Heart left ventricle (tissue), 16 donors: ENCODE results near the gene PTGS1. TPM values are rescaled to one million over a fixed set of nuclear protein-coding genes. Genes with fewer than 3 reads are reported as not detected.

ENCODE experiments used
- ATAC-seq, 4 donors: fragments of 200-7000 bp; cut with Tn5 transposase; one replicate each; pipeline ENCODE4 v1.9.1; 2020 to 2022; ENCODE audit warnings: moderate library complexity in 4 of 4, mild to moderate bottlenecking in 3 of 4, moderate number of reproducible peaks in 1 of 4
- DNase-seq, 5 donors: peaks; one replicate each; pipeline ENCODE4 v3.0.0-alpha.2; 2020
- H3K27ac ChIP-seq, 12 donors: fragments of 200-600 bp; sonication (generic) in 4 of 12; one replicate each; pipeline versions ENCODE4 v1.5.0 to v1.8.0; 2016 to 2022; ENCODE audit warnings: mild to moderate bottlenecking in 2 of 12
- H3K27me3 ChIP-seq, 9 donors: fragments of 200-600 bp; sonication (generic) in 2 of 9; one replicate each; pipeline versions ENCODE4 v1.5.1 to v1.8.0; 2016 to 2022; ENCODE audit warnings: mild to moderate bottlenecking in 3 of 9
- H3K36me3 ChIP-seq, 9 donors: fragments of 200-600 bp; sonication (generic) in 2 of 9; one replicate each; pipeline versions ENCODE4 v1.5.0 to v1.8.0; 2018 to 2022; ENCODE audit warnings: mild to moderate bottlenecking in 2 of 9
- H3K4me1 ChIP-seq, 12 donors: fragments of 200-600 bp; sonication (generic) in 4 of 12; one replicate each; pipeline versions ENCODE4 v1.5.0 to v1.8.0; 2016 to 2022; ENCODE audit warnings: mild to moderate bottlenecking in 3 of 12
- H3K4me3 ChIP-seq, 12 donors: fragments of 200-600 bp; sonication (generic) in 4 of 12; one replicate each; pipeline versions ENCODE4 v1.5.0 to v1.8.0; 2017 to 2022; ENCODE audit warnings: mild to moderate bottlenecking in 9 of 12, moderate library complexity in 4 of 12
- H3K9me3 ChIP-seq, 12 donors: fragments of 200-600 bp; sonication (generic) in 4 of 12; one replicate each; pipeline versions ENCODE4 v1.5.0 to v1.8.0; 2016 to 2022; ENCODE audit warnings: mild to moderate bottlenecking in 1 of 12
- POLR2A ChIP-seq, 2 donors: fragments of 450-650 bp; IDR thresholded peaks; one replicate each; pipeline ENCODE4 v1.6.1; 2017; ENCODE audit warnings: antibody characterized with exemption in 2 of 2, mild to moderate bottlenecking in 2 of 2, moderate library complexity in 2 of 2
- WGBS, 4 donors: extraction: QIAGEN DNeasy Blood & Tissue Kit in 2 of 4; methylation state at CpG; one replicate each; pipeline versions ENCODE4 v1.1.5 to v1.1.7; 2013 to 2018; 5-methylcytosine and 5-hydroxymethylcytosine counted together
- intact Hi-C, 10 donors: fragments of 100-400 bp; cut with DNase I; formaldehyde crosslinking; loops; one replicate each; pipeline versions ENCODE4 v1.11.1 to v1.14.2; 2022
- polyA plus RNA-seq, 2 donors: library from polyadenylated mRNA; stranded (reverse); fragments of 200-250 nt; gene quantifications; one replicate each; pipeline ENCODE4 v1.2.3, GENCODE V29; 2013
- total RNA-seq, 9 donors: library from RNA; depleted of rRNA in 2 of 9; stranded (reverse); fragments of >200 nt in 2 of 9; fragmentation: NEBNext Ultra II Directional in 3 of 9; extraction: Animal tissue kit (Norgen Biotek cat#: 25700) in 3 of 9; gene quantifications; one replicate each; pipeline versions ENCODE4 v1.1.0 to v1.2.4, GENCODE V29; 2016 to 2023
- TF ChIP-seq, protein P1 (sequence below), 12 donors: fragments of 200-600 bp; sonication (generic) in 4 of 12; IDR thresholded peaks; one replicate each; pipeline versions ENCODE4 v1.5.0 to v1.8.0; 2018 to 2022; ENCODE audit warnings: antibody characterized with exemption in 12 of 12, mild to moderate bottlenecking in 5 of 12
- donor health status: ischemic (EF 13 %, LVEDD 7.1; RV severe dilation, severe dysfunction).
- donor health status: healthy with polysubstance abuse.
- donor health status: DM: no; HTN: yes; CAD: no.
- donor health status: DM: no; HTN: no; CAD: no.
- donor health status: ischemic (EF 25% LVEDD 6.9; RV normal size, moderate dysfunction).
- donor health status: ischemic (EF 25% LVEDD 5.7; RV mildly dilated, moderate dysfunction).
- donor health status: healthy.
- donor health status: DM: yes; HTN: yes; CAD: no.
- donor health status: ischemic (EF 35%, LVEDD 5.7; RV mildly dilated, moderate dysfunction).
- donor health status: nonischemic (EF 11% LVEDD 7.7; RV severe dilation, severe dysfunction).
- donor health status: DM: yes; HTN: yes; CAD: no.
- donor health status: PGD.
- donor health status: ischemic (EF 29% LVEDD 5.4; RV normal size, mild dysfunction).
- donor health status: nonischemic (EF 23%, LVEDD 6.1; RV moderate dilation, normal function).

PTGS1 gene
- total and polyA plus RNA-seq, 11 donors, result 0.91 to 24.7 (median 6.3) TPM

DNA sequence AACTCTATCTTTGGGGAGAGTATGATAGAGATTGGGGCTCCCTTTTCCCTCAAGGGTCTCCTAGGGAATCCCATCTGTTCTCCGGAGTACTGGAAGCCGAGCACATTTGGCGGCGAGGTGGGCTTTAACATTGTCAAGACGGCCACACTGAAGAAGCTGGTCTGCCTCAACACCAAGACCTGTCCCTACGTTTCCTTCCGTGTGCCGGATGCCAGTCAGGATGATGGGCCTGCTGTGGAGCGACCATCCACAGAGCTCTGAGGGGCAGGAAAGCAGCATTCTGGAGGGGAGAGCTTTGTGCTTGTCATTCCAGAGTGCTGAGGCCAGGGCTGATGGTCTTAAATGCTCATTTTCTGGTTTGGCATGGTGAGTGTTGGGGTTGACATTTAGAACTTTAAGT, 21.5 kb downstream of the PTGS1 start:
- TF ChIP-seq, protein P1, sequence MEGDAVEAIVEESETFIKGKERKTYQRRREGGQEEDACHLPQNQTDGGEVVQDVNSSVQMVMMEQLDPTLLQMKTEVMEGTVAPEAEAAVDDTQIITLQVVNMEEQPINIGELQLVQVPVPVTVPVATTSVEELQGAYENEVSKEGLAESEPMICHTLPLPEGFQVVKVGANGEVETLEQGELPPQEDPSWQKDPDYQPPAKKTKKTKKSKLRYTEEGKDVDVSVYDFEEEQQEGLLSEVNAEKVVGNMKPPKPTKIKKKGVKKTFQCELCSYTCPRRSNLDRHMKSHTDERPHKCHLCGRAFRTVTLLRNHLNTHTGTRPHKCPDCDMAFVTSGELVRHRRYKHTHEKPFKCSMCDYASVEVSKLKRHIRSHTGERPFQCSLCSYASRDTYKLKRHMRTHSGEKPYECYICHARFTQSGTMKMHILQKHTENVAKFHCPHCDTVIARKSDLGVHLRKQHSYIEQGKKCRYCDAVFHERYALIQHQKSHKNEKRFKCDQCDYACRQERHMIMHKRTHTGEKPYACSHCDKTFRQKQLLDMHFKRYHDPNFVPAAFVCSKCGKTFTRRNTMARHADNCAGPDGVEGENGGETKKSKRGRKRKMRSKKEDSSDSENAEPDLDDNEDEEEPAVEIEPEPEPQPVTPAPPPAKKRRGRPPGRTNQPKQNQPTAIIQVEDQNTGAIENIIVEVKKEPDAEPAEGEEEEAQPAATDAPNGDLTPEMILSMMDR (IDR thresholded peaks at IDR 0.05), result no peak
- TF ChIP-seq POLR2A (IDR thresholded peaks at IDR 0.05), result no peak
- H3K4me3 ChIP-seq, result no peak overlapping the region
- no peaks in the 10 kb centered on the region for H3K9me3 ChIP-seq
- intact Hi-C loops, result loop anchor here in 3 of 10 donors (5.0 to 10.0 kb wide), 3 partner anchors 53 to 57 kb away; no protein-coding TSS in a partner anchor
- ATAC-seq (no peak), DNase-seq (no peak)
- H3K36me3 ChIP-seq, result peaks cover 0 to 10% (median 0%) of the 10 kb centered on the region in 9 donors
- peaks cover 0 to 31% (median 6%) of the 10 kb centered on the region in 12 donors for H3K4me1 ChIP-seq
- no peaks in the 10 kb centered on the region for H3K27me3 ChIP-seq
- peak overlapping the region in 1 of 12 donors; percentile 83 for H3K27ac ChIP-seq
- WGBS, 4 donors, result 93 to 95% (median 93%) methylated on average over 5 to 9 of the region's 9 CpGs

DNA sequence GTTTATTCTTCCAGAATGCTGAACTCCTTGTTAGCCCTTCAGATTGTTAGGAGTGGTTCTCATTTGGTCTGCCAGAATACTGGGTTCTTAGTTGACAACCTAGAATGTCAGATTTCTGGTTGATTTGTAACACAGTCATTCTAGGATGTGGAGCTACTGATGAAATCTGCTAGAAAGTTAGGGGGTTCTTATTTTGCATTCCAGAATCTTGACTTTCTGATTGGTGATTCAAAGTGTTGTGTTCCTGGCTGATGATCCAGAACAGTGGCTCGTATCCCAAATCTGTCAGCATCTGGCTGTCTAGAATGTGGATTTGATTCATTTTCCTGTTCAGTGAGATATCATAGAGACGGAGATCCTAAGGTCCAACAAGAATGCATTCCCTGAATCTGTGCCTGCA, 21.9 kb downstream of the PTGS1 start:
- Histone ChIP-seq H3K4me1 (peaks cover 0 to 31% (median 6%) of the 10 kb centered on the region in 12 donors), H3K4me3 (no peak overlapping the region), H3K27ac (peak overlapping the region in 1 of 12 donors; percentile 83), H3K36me3 (peaks cover 0 to 10% (median 0%) of the 10 kb centered on the region in 9 donors), H3K27me3 (no peaks in the 10 kb centered on the region), H3K9me3 (no peaks in the 10 kb centered on the region)
- 68 to 82% (median 75%) methylated on average over 2 of the region's 2 CpGs for WGBS, 4 donors
- TF ChIP-seq, protein P1 (IDR thresholded peaks at IDR 0.05), result no peak
- TF ChIP-seq POLR2A (IDR thresholded peaks at IDR 0.05), result no peak
- DNase-seq, result no peak
- ATAC-seq, result peak in 1 of 4 donors; percentile 8
- intact Hi-C loops, result loop anchor here in 3 of 10 donors (5.0 to 10.0 kb wide), 3 partner anchors 52 to 58 kb away; no protein-coding TSS in a partner anchor

DNA sequence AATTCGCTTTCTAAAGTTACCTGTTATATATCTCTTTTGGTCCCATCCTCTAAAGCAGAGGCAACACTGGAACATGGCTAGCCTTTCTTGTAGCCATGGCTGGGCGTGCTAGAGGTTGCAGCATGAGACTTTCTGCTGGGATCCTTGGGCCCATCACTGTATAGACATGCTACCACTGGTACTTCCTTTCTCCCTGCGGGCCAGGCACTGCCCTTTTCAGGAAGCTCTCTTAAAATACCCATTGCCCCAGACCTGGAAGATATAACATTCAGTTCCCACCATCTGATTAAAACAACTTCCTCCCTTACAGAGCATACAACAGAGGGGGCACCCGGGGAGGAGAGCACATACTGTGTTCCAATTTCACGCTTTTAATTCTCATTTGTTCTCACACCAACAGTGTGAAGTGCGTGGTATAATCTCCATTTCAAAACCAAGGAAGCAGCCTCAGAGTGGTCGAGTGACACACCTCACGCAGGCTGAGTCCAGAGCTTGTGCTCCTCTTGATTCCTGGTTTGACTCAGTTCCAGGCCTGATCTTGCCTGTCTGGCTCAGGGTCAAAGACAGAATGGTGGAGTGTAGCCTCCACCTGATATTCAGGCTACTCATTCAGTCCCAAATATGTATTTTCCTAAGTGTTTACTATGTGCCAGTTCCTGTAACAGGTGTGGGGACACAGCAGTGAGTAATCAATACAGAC, 22.6 kb downstream of the PTGS1 start:
- H3K4me3 ChIP-seq, result no peak overlapping the region
- H3K36me3 ChIP-seq, result peaks cover 0 to 10% (median 0%) of the 10 kb centered on the region in 9 donors
- peaks cover 0 to 31% (median 6%) of the 10 kb centered on the region in 12 donors for H3K4me1 ChIP-seq
- TF ChIP-seq, protein P1 (IDR thresholded peaks at IDR 0.05), result no peak
- TF ChIP-seq POLR2A (IDR thresholded peaks at IDR 0.05), result no peak
- H3K27me3 ChIP-seq, result no peaks in the 10 kb centered on the region
- intact Hi-C loops, result loop anchor here in 3 of 10 donors (5.0 to 10.0 kb wide), 3 partner anchors 51 to 59 kb away; no protein-coding TSS in a partner anchor
- peak overlapping the region in 10 of 12 donors; percentile 25 to 83 (median 72) for H3K27ac ChIP-seq
- DNase-seq (no peak), ATAC-seq (no peak)
- 74 to 83% (median 75%) methylated on average over 8 of the region's 8 CpGs for WGBS, 4 donors
- H3K9me3 ChIP-seq, result no peaks in the 10 kb centered on the region
